Calu3 (cell line): ENCODE measurements around the gene SMPD1. TPM values are rescaled to one million over a fixed set of nuclear protein-coding genes. Genes with fewer than 3 reads are reported as not detected.

ENCODE experiments used
- Bru-seq: library from RNA; stranded (reverse); fragments of 400-500 nt; gene quantifications from one replicate; lab custom pipeline; 2021; lab: Mats Ljungman, UMichigan
- BruChase-seq, 2 experiments: library from RNA; stranded (reverse); fragments of 400-500 nt; gene quantifications; one replicate each; lab custom pipeline; 2021; lab: Mats Ljungman, UMichigan
- BruUV-seq: library from RNA; stranded (reverse); fragments of 400-500 nt; replicated peaks from 2 replicates; lab custom pipeline; 2021; lab: Mats Ljungman, UMichigan
- CTCF ChIA-PET: fragments of 300-600 bp; sonication (Branson Sonifier 250); formaldehyde crosslinking; loops from one replicate; lab custom pipeline; 2022; ENCODE audit warnings: antibody characterized with exemption; lab: Charles Lee
- DNase-seq: peaks from one replicate; pipeline ENCODE4 v3.0.0; 2022
- H3K27ac Mint-ChIP-seq: one replicate; pipeline ENCODE4 v1.8.0; 2022; ENCODE audit warnings: mixed read lengths; ENCODE audit not compliant: unreplicated experiment
- H3K27me3 Mint-ChIP-seq: one replicate; pipeline ENCODE4 v1.8.0; 2022; ENCODE audit warnings: mixed read lengths; ENCODE audit not compliant: unreplicated experiment
- H3K36me3 Mint-ChIP-seq: one replicate; pipeline ENCODE4 v1.8.0; 2022; ENCODE audit warnings: mild to moderate bottlenecking, moderate library complexity, mixed read lengths; ENCODE audit not compliant: insufficient read depth, unreplicated experiment
- H3K4me1 Mint-ChIP-seq: one replicate; pipeline ENCODE4 v1.8.0; 2022; ENCODE audit warnings: mild to moderate bottlenecking, low read depth, mixed read lengths; ENCODE audit not compliant: unreplicated experiment
- H3K4me3 Mint-ChIP-seq: one replicate; pipeline ENCODE4 v1.8.0; 2022; ENCODE audit warnings: mild to moderate bottlenecking, low read depth, moderate library complexity, mixed read lengths; ENCODE audit not compliant: unreplicated experiment
- H3K9me3 Mint-ChIP-seq: one replicate; pipeline ENCODE4 v1.8.0; 2022; ENCODE audit warnings: low read depth, mixed read lengths; ENCODE audit not compliant: unreplicated experiment
- CTCF ChIP-seq: fragments of 200-600 bp; IDR thresholded peaks from one replicate; pipeline ENCODE4 v1.8.0; 2022; ENCODE audit warnings: antibody characterized with exemption; ENCODE audit not compliant: unreplicated experiment
- intact Hi-C: fragments of 100-400 bp; cut with micrococcal nuclease; formaldehyde crosslinking; loops from one replicate; pipeline ENCODE4 v1.10.0; 2022; ENCODE audit not compliant: unreplicated experiment
- long read RNA-seq: library from polyadenylated mRNA; stranded (forward); transcript quantifications from one replicate; pipeline ENCODE4 v2.0.0, GENCODE V29; 2022
- total RNA-seq: library from RNA; stranded (reverse); gene quantifications from 2 replicates; pipeline ENCODE4 v1.2.3, GENCODE V29; 2022

The SMPD1 gene
- total RNA-seq (21.2 and 25.6 TPM in 2 replicates), Bru-seq, nascent RNA (percentile 49 among the genes with signal in this experiment), BruChase-seq, experiment 1, labeled RNA remaining after a 6-hour chase (percentile 72 among the genes with signal in this experiment), BruChase-seq, experiment 2, labeled RNA remaining after a 2-hour chase (percentile 56 among the genes with signal in this experiment)
- long read RNA-seq, transcript SMPD1-201 (6 exons, 2,452 nt): major isoform, 12 of 20 reads
- long read RNA-seq, partial matches to known transcripts: 3 of 20 reads
- long read RNA-seq, other reads (novel, unspliced or antisense): 5 of 20 reads

DNA sequence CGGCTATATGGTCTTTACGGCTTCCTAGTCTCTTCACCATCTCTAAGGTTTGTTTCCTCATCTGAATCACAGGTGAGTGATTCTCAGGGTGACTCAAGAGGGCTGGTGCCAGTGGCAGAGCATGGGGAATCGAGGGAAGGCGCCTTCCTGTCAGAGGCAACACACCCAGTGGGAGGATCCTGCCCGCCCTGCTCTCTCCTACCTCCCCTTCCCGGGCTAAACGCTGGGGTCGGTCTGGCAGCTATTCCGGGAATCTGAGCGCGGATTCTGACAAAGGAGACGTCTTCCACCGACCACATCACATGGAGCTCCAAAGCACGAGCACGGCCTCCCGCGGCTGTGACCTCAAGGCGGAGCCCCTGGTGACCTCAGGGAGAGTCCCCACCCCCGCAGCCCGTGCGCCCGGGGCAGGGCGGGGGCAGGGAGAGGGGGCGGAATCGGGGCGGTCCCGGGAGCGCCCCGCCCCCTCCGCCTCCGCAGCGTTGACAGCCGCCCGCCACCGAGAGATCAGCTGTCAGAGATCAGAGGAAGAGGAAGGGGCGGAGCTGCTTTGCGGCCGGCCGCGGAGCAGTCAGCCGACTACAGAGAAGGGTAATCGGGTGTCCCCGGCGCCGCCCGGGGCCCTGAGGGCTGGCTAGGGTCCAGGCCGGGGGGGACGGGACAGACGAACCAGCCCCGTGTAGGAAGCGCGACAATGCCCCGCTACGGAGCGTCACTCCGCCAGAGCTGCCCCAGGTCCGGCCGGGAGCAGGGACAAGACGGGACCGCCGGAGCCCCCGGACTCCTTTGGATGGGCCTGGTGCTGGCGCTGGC is at the start of gene SMPD1:
Gene SMPD1, plus strand, starts transcription at position 570 of the 813 bp plus-strand sequence. Its CDS starts 125 bp downstream, at position 695.
- no peaks in the 10 kb centered on the region for H3K27me3 Mint-ChIP-seq
- CTCF ChIA-PET: interaction anchor here (0.6 to 2.1 kb wide), 6 partner anchors 11 to 1874 kb away, joined by 3 to 11 read pairs (median 4); no protein-coding TSS in a partner anchor
- H3K36me3 Mint-ChIP-seq: peaks cover 22% of the 10 kb centered on the region
- H3K4me3 Mint-ChIP-seq: peak within 1 kb of the TSS; percentile 89
- H3K4me1 Mint-ChIP-seq: peaks cover 27% of the 10 kb centered on the region
- no peaks in the 10 kb centered on the region for H3K9me3 Mint-ChIP-seq
- DNase-seq: peak; percentile 89
- intact Hi-C loops: no loop called here
- no peak for TF ChIP-seq CTCF
- H3K27ac Mint-ChIP-seq: peak within 1 kb of the TSS; percentile 84
- BruUV-seq: no TSS peak

DNA sequence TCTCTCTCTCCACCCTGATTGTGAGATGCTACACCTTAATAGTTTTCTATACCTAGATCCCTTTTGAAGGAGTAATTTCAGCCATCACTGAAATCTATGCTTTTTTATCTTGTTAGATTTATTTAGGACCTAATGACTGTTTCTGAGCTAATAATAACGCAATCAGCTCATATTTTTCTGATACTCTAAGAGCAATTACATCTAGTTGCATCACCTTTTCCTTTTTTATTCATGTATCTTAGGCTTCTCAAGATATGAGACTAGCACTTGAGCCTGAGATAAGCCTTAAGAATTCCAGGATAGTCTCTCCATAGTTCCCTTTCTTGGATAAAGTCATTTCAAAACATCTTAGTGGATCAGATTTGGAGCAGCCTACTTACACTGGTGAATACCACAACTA is 44.9 kb upstream of the SMPD1 start:
- no peaks in the 10 kb centered on the region for H3K36me3 Mint-ChIP-seq
- no TSS peak for BruUV-seq
- H3K27ac Mint-ChIP-seq: no peak overlapping the region
- no peak for DNase-seq
- no peaks in the 10 kb centered on the region for H3K27me3 Mint-ChIP-seq
- CTCF ChIA-PET: interaction anchor here (1.0 kb wide), 1 partner anchor 8 kb away, joined by 4 read pairs; no protein-coding TSS in a partner anchor
- TF ChIP-seq CTCF: no peak
- H3K9me3 Mint-ChIP-seq: no peaks in the 10 kb centered on the region
- no peak overlapping the region for H3K4me3 Mint-ChIP-seq
- peaks cover 9% of the 10 kb centered on the region for H3K4me1 Mint-ChIP-seq
- intact Hi-C loops: no loop called here

DNA sequence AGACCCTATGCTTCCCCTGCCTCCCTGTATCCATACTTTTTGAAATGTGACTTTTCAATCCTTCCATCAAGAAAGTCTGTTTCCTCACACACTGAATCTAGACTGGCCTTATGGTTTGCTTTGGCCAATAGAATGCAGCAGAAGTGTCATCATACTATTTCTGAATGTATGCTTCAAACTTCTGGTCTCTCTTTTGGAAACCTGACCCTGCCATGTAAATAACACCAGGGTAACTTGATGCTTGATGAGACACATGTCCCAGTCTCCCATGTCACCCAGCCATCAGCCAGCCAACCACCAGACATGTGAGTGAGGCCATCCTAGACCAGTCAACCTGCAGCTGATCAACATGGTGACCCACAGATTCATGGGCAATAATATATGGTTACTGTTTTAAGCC is 40.2 kb upstream of the SMPD1 start:
- Mint-ChIP-seq H3K27ac (no peak overlapping the region), H3K27me3 (no peaks in the 10 kb centered on the region), H3K4me1 (peaks cover 15% of the 10 kb centered on the region), H3K4me3 (no peak overlapping the region), H3K36me3 (no peaks in the 10 kb centered on the region), H3K9me3 (no peaks in the 10 kb centered on the region)
- TF ChIP-seq CTCF: no peak
- intact Hi-C loops: loop anchor here (5.0 kb wide), 3 partner anchors 33 to 1228 kb away; partner anchors contain the start of gene OR52E5
- CTCF ChIA-PET: no interaction called here
- no peak for DNase-seq
- BruUV-seq: no TSS peak

DNA sequence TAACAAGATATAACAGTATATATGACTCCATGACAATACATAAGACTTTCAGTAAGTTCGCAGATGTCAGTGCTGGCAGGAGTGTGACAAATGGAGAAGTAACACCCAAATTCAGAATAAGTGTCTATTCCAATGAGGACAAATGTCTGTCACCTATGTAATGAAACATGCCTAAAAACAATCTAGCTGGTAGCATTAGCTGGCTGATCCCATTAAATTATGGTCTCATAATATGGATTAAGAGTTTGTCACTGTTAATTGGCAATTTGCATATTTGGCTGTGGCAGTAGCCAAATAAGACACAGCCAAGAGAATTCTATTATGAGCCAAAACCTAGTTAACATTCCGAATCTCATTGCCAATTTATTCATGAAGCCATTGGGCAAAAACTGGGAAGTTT is 39.8 kb upstream of the SMPD1 start:
- TF ChIP-seq CTCF: no peak
- peaks cover 16% of the 10 kb centered on the region for H3K4me1 Mint-ChIP-seq
- intact Hi-C loops: loop anchor here (5.0 kb wide), 3 partner anchors 33 to 1228 kb away; partner anchors contain the start of gene OR52E5
- no peak for DNase-seq
- H3K9me3 Mint-ChIP-seq: no peaks in the 10 kb centered on the region
- no peak overlapping the region for H3K4me3 Mint-ChIP-seq
- H3K27ac Mint-ChIP-seq: no peak overlapping the region
- CTCF ChIA-PET: interaction anchor here (1.1 kb wide), 1 partner anchor 13 kb away, joined by 5 read pairs; no protein-coding TSS in a partner anchor
- no peaks in the 10 kb centered on the region for H3K27me3 Mint-ChIP-seq
- no peaks in the 10 kb centered on the region for H3K36me3 Mint-ChIP-seq
- BruUV-seq: no TSS peak
